ENCODE results near the gene KLK15.
A peak's percentile ranks its signal among the peaks of the same experiment; 100 is the strongest.

Gene KLK15

GRCh38 chr19:50843205-50843604, 9.8 kb upstream of the KLK15 start:
- no peak for DNase-seq (ENCODE audit: low spot score)

GRCh38 chr19:50842130-50842529, 8.8 kb upstream of the KLK15 start:
- no peak for DNase-seq (ENCODE audit: low spot score)

GRCh38 chr19:50839712-50840655, 6.6 kb upstream of the KLK15 start:
- DNase-seq (ENCODE audit: low spot score), result no peak

GRCh38 chr19:50838239-50838638, 4.9 kb upstream of the KLK15 start:
- DNase-seq (ENCODE audit: low spot score), result peak; percentile 64

- DNase-seq (ENCODE audit: low spot score), result no peak
Measured at GRCh38 chr19:50837300-50837699, 3.9 kb upstream of the KLK15 start.

GRCh38 chr19:50836543-50837195, 3.3 kb upstream of the KLK15 start:
- no peak for DNase-seq (ENCODE audit: low spot score)

GRCh38 chr19:50835785-50836542, 2.6 kb upstream of the KLK15 start:
- peak; percentile 96 for DNase-seq (ENCODE audit: low spot score)

- DNase-seq (ENCODE audit: low spot score), result no peak
Measured at GRCh38 chr19:50835103-50835784, 1.9 kb upstream of the KLK15 start.

- no peak for DNase-seq (ENCODE audit: low spot score)
Measured at GRCh38 chr19:50833802-50834167, 411 bp upstream of the KLK15 start.

GRCh38 chr19:50832666-50833065, 708 bp downstream of the KLK15 start:
- no peak for DNase-seq (ENCODE audit: low spot score)

- DNase-seq (ENCODE audit: low spot score), result no peak
Measured at GRCh38 chr19:50831026-50831396, 2.4 kb downstream of the KLK15 start.

- DNase-seq (ENCODE audit: low spot score), result no peak
Measured at GRCh38 chr19:50830266-50831025, 2.9 kb downstream of the KLK15 start.

GRCh38 chr19:50829801-50830200, 3.6 kb downstream of the KLK15 start:
- no peak for DNase-seq (ENCODE audit: low spot score)

GRCh38 chr19:50827476-50827875, 5.9 kb downstream of the KLK15 start:
- DNase-seq (ENCODE audit: low spot score), result no peak

GRCh38 chr19:50826492-50827240, 6.7 kb downstream of the KLK15 start:
- DNase-seq (ENCODE audit: low spot score), result no peak

- DNase-seq (ENCODE audit: low spot score), result no peak
Measured at GRCh38 chr19:50823389-50824042, 9.9 kb downstream of the KLK15 start, which contains the start of gene KLK1. TSS of gene KLK1 (minus strand) at chr19:50823787. CDS start at chr19:50823748, 39 bp downstream.

- DNase-seq (ENCODE audit: low spot score), result no peak
Measured at GRCh38 chr19:50822661-50823208, 10.6 kb downstream of the KLK15 start.

- DNase-seq (ENCODE audit: low spot score), result no peak
Measured at GRCh38 chr19:50821622-50822021, 11.8 kb downstream of the KLK15 start.

GRCh38 chr19:50821248-50821612, 12.1 kb downstream of the KLK15 start:
- DNase-seq (ENCODE audit: low spot score), result no peak
